Measurements from ENCODE around the gene NUDT6.
"Not testable (repeated sequence)": the region's sequence is repeated elsewhere in the genome, so short reads cannot be mapped to it uniquely, and the experiment has no call there.

Gene NUDT6

GRCh38 chr4:122847931-122848330 is 74.5 kb downstream of the NUDT6 start:
- no peaks in the 10 kb centered on the region for H3K27me3 Mint-ChIP-seq
- H3K27ac Mint-ChIP-seq: no peak overlapping the region
- H3K4me1 Mint-ChIP-seq (ENCODE audit: low read depth): no peaks in the 10 kb centered on the region
- no peaks in the 10 kb centered on the region for H3K36me3 Mint-ChIP-seq (ENCODE audit: low read depth)
- H3K4me3 Mint-ChIP-seq: no peak overlapping the region
- intact Hi-C loops (cut with micrococcal nuclease): no loop called here
- no peaks in the 10 kb centered on the region for H3K9me3 Mint-ChIP-seq

GRCh38 chr4:122845760-122846159 is 76.6 kb downstream of the NUDT6 start:
- no peak overlapping the region for H3K27ac Mint-ChIP-seq
- H3K4me1 Mint-ChIP-seq (ENCODE audit: low read depth): no peaks in the 10 kb centered on the region
- no peaks in the 10 kb centered on the region for H3K36me3 Mint-ChIP-seq (ENCODE audit: low read depth)
- H3K4me3 Mint-ChIP-seq: no peak overlapping the region
- intact Hi-C loops (cut with micrococcal nuclease): no loop called here
- no peaks in the 10 kb centered on the region for H3K9me3 Mint-ChIP-seq
- H3K27me3 Mint-ChIP-seq: peaks cover under 1% of the 10 kb centered on the region

- Mint-ChIP-seq H3K4me3 (no peak overlapping the region), H3K36me3 (ENCODE audit: low read depth) (no peaks in the 10 kb centered on the region), H3K9me3 (no peaks in the 10 kb centered on the region), H3K27me3 (peaks cover 2% of the 10 kb centered on the region), H3K4me1 (ENCODE audit: low read depth) (no peaks in the 10 kb centered on the region), H3K27ac (no peak overlapping the region)
- intact Hi-C loops (cut with micrococcal nuclease): no loop called here
These were observed 77.3 kb downstream of the NUDT6 start for GRCh38 chr4:122845066-122845465.

- not testable (repeated sequence) for H3K4me1 Mint-ChIP-seq (ENCODE audit: low read depth)
These were observed 78.0 kb downstream of the NUDT6 start for GRCh38 chr4:122844391-122844790.

GRCh38 chr4:122842984-122843531 is 79.3 kb downstream of the NUDT6 start:
- Mint-ChIP-seq H3K4me3 (no peak overlapping the region), H3K4me1 (ENCODE audit: low read depth) (no peaks in the 10 kb centered on the region), H3K27ac (no peak overlapping the region), H3K9me3 (no peaks in the 10 kb centered on the region), H3K27me3 (peaks cover 2% of the 10 kb centered on the region), H3K36me3 (ENCODE audit: low read depth) (no peaks in the 10 kb centered on the region)
- intact Hi-C loops (cut with micrococcal nuclease): no loop called here

More at GRCh38 chr4:122844391-122844790, 78.0 kb downstream of the NUDT6 start:
- H3K36me3 Mint-ChIP-seq (ENCODE audit: low read depth); H3K4me3 Mint-ChIP-seq; H3K27me3 Mint-ChIP-seq; H3K27ac Mint-ChIP-seq; H3K9me3 Mint-ChIP-seq; intact Hi-C loops (cut with micrococcal nuclease): not testable (repeated sequence)
